ENCODE measurements around the gene EMD.

The EMD gene

GRCh38 chrX:154357205-154357604, 21.9 kb upstream of the EMD start:
- peak overlapping the region; percentile 43 for H3K27ac ChIP-seq (ENCODE audit: low read depth, low read length)
- H3K27me3 ChIP-seq (ENCODE audit: control insufficient read depth in 1 of 2, insufficient read depth in 2 of 2, low read length in 2 of 2) = no peaks in the 10 kb centered on the region
- H3K36me3 ChIP-seq (ENCODE audit: insufficient read depth, low read length) = peaks cover 96% of the 10 kb centered on the region
- peaks cover 6% of the 10 kb centered on the region for H3K4me1 ChIP-seq (ENCODE audit: insufficient read depth, low read length)
- H3K9me3 ChIP-seq (ENCODE audit: low read length) = no peaks in the 10 kb centered on the region
- no peak overlapping the region for H3K4me3 ChIP-seq (ENCODE audit: low read depth in 1 of 2, low read length in 2 of 2)
- no peak overlapping the region for H3K9ac ChIP-seq (ENCODE audit: low read length)

DNA sequence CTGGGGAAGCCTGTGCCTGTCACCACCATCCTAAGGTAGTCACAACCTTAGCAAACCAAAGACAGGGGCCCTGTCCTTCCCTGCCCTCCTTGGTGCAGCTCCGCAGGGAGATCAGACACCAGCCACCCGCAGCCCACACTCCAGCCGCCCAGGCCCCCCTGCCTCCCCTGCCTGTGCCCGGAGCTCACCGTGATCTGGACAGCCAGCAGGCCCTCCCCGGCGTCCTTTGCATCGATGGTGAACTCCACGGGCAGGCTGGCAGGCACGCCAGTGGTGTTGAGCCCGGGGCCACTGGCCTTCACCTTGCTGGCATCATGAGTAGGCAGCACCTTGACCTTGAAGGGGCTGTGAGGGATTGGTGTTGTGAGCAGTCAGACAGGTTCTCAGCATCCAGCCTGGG, 21.1 kb upstream of the EMD start:
- H3K27ac ChIP-seq (ENCODE audit: low read depth, low read length) = peak overlapping the region; percentile 30
- H3K4me1 ChIP-seq (ENCODE audit: insufficient read depth, low read length) = peaks cover 6% of the 10 kb centered on the region
- no peak overlapping the region for H3K4me3 ChIP-seq (ENCODE audit: low read depth in 1 of 2, low read length in 2 of 2)
- no peaks in the 10 kb centered on the region for H3K9me3 ChIP-seq (ENCODE audit: low read length)
- peaks cover 96% of the 10 kb centered on the region for H3K36me3 ChIP-seq (ENCODE audit: insufficient read depth, low read length)
- H3K27me3 ChIP-seq (ENCODE audit: control insufficient read depth in 1 of 2, insufficient read depth in 2 of 2, low read length in 2 of 2) = no peaks in the 10 kb centered on the region
- no peak overlapping the region for H3K9ac ChIP-seq (ENCODE audit: low read length)

DNA sequence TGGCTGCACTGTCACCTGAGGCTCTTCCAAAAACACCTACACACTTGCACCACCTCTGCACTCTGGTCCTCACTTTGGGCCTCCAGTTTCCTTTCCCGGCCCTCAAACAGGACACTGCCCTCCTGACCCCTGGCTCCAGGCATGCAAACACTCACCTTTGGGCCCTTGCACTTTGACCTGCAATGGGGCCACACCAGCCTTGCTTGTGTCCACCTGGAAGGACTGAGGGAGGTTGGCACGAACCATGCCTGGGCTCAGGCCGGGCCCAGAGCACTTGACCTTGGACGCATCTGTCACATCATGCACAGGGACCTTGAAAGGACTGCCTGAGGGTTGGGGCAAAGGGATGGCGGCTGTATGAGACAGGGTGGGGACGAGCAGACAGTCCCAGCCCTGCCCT, 20.3 kb upstream of the EMD start:
- Histone ChIP-seq H3K36me3 (ENCODE audit: insufficient read depth, low read length) (peaks cover 92% of the 10 kb centered on the region), H3K4me1 (ENCODE audit: insufficient read depth, low read length) (peaks cover 6% of the 10 kb centered on the region), H3K27ac (ENCODE audit: low read depth, low read length) (peak overlapping the region; percentile 30)

DNA sequence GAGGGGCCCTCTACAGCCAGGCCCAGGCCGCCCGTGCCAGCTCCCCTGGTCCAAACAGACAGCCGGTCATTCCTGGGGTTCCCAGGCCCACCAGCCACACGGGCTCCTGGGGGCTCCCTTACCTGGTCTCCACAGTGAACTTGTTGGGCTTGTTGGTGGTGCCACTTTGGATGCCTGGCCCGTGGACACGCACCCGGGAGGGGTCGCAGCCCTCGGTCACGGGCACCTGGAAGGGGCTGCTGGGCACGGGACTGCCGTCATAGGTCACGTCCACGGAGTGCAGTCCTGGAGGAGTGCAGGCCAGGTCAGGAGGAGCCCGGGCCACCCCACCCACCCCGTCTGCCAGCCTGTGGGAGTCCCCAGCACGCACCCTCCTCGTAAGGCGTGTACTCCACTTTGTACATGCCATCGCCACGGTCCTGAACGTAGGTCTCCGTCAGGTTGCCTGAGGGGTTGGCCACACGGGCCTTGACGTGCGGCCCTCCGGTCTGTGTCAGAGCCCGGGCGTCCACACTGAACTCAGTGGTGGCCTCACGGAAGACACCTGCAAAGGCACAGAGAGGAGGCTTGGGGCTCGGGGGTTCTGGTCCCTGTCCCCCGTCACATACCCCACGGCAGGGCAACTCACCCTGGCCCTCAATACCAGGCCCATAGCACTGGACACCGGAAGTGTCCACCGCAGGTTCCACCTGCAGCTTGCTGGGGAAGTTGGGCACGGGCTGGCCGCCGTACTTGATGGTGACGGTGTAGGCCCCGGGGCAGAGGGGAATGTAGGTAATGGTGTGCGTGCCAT, 19.5 kb upstream of the EMD start:
- H3K27ac ChIP-seq (ENCODE audit: low read depth, low read length) = peak overlapping the region; percentile 19
- H3K4me3 ChIP-seq (ENCODE audit: low read depth in 1 of 2, low read length in 2 of 2) = no peak overlapping the region
- no peaks in the 10 kb centered on the region for H3K27me3 ChIP-seq (ENCODE audit: control insufficient read depth in 1 of 2, insufficient read depth in 2 of 2, low read length in 2 of 2)
- no peaks in the 10 kb centered on the region for H3K9me3 ChIP-seq (ENCODE audit: low read length)
- peaks cover 6% of the 10 kb centered on the region for H3K4me1 ChIP-seq (ENCODE audit: insufficient read depth, low read length)
- H3K9ac ChIP-seq (ENCODE audit: low read length) = no peak overlapping the region
- peaks cover 89% of the 10 kb centered on the region for H3K36me3 ChIP-seq (ENCODE audit: insufficient read depth, low read length)

More for the DNA sequence above, 20.3 kb upstream of the EMD start:
- Histone ChIP-seq H3K27me3 (ENCODE audit: control insufficient read depth in 1 of 2, insufficient read depth in 2 of 2, low read length in 2 of 2) (no peaks in the 10 kb centered on the region), H3K9me3 (ENCODE audit: low read length) (no peaks in the 10 kb centered on the region), H3K9ac (ENCODE audit: low read length) (no peak overlapping the region), H3K4me3 (ENCODE audit: low read depth in 1 of 2, low read length in 2 of 2) (peak overlapping the region in 1 of 2 donors; percentile 38)

- Histone ChIP-seq H3K4me3 (ENCODE audit: low read depth in 1 of 2, low read length in 2 of 2) (no peak overlapping the region), H3K9me3 (ENCODE audit: low read length) (no peaks in the 10 kb centered on the region), H3K4me1 (ENCODE audit: insufficient read depth, low read length) (peaks cover 6% of the 10 kb centered on the region), H3K27me3 (ENCODE audit: control insufficient read depth in 1 of 2, insufficient read depth in 2 of 2, low read length in 2 of 2) (no peaks in the 10 kb centered on the region), H3K27ac (ENCODE audit: low read depth, low read length) (peak overlapping the region; percentile 22), H3K36me3 (ENCODE audit: insufficient read depth, low read length) (peaks cover 89% of the 10 kb centered on the region), H3K9ac (ENCODE audit: low read length) (no peak overlapping the region)
Observed at GRCh38 chrX:154360155-154360713, 18.9 kb upstream of the EMD start.

GRCh38 chrX:154362085-154362742, 16.9 kb upstream of the EMD start:
- Histone ChIP-seq H3K4me1 (ENCODE audit: insufficient read depth, low read length) (peaks cover 24% of the 10 kb centered on the region), H3K27ac (ENCODE audit: low read depth, low read length) (peak overlapping the region; percentile 12), H3K27me3 (ENCODE audit: control insufficient read depth in 1 of 2, insufficient read depth in 2 of 2, low read length in 2 of 2) (no peaks in the 10 kb centered on the region), H3K4me3 (ENCODE audit: low read depth in 1 of 2, low read length in 2 of 2) (no peak overlapping the region), H3K9me3 (ENCODE audit: low read length) (no peaks in the 10 kb centered on the region), H3K36me3 (ENCODE audit: insufficient read depth, low read length) (peaks cover 89% of the 10 kb centered on the region), H3K9ac (ENCODE audit: low read length) (no peak overlapping the region)

DNA sequence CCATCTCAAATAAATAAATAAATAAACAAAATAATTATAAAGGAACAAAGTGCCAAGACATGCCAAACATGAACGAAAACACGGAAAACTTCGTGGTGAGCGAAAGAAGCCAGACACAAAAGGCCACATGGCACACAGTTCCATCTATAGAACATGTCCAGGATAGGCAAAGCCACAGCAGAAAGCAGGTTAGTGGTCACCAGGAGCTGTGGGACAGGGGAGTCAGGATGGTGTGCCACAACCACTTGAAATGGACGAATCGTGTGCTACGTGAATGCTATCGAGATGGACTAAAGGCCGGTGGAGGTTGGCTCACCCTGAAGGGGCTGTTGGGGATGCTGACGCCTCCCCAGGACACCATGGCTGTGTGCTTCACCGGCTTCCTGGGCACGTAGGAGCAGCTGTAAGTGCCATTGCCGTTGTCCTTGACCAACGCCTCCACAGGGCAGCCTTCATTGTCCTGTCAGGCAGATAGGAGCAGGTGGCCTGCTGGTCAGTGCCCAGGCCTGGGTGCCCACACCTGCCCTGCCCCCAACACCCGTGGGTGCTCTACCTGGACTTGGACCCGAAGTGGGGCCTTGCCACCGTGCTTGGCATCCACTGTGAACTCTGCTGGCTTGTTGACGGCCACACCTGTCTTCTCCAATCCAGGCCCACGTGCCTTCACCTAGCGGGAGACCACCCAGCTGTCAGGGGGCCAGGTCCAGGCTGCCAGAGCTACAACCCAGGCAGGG, 15.2 kb upstream of the EMD start:
- Histone ChIP-seq H3K36me3 (ENCODE audit: insufficient read depth, low read length) (peaks cover 84% of the 10 kb centered on the region), H3K27me3 (ENCODE audit: control insufficient read depth in 1 of 2, insufficient read depth in 2 of 2, low read length in 2 of 2) (no peaks in the 10 kb centered on the region), H3K9ac (ENCODE audit: low read length) (no peak overlapping the region), H3K9me3 (ENCODE audit: low read length) (no peaks in the 10 kb centered on the region), H3K4me1 (ENCODE audit: insufficient read depth, low read length) (peaks cover 31% of the 10 kb centered on the region), H3K27ac (ENCODE audit: low read depth, low read length) (peak overlapping the region; percentile 64), H3K4me3 (ENCODE audit: low read depth in 1 of 2, low read length in 2 of 2) (no peak overlapping the region)

DNA sequence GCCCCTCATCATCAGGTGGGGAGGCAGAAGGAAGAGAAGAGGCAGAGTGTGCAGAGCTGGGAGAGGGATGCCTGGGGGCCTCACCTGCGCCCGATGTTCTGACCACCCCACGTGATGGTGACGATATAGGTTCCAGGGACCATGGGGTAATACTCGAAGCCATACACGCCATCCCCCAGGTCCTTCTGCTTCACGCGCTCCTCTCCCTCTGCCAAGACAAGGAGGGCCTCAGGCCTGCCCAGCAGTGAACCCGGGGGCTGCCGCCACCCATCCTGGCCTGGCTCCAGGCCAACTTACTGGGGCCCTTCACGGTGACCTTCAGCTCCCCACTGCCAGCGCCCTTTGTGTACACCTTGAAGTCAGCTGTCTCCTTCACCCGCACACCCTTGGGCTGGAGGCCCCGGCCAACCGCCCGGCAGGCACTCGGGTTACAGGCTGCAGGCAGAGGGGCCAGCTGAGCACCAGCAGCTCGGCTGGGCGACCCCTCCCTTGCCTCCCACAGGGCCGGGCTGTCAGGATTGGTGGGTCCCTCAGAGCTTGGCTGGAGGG, 14.0 kb upstream of the EMD start:
- Histone ChIP-seq H3K4me3 (ENCODE audit: low read depth in 1 of 2, low read length in 2 of 2) (no peak overlapping the region), H3K27ac (ENCODE audit: low read depth, low read length) (peak overlapping the region; percentile 64), H3K36me3 (ENCODE audit: insufficient read depth, low read length) (peaks cover 75% of the 10 kb centered on the region), H3K9me3 (ENCODE audit: low read length) (no peaks in the 10 kb centered on the region), H3K27me3 (ENCODE audit: control insufficient read depth in 1 of 2, insufficient read depth in 2 of 2, low read length in 2 of 2) (no peaks in the 10 kb centered on the region), H3K9ac (ENCODE audit: low read length) (no peak overlapping the region), H3K4me1 (ENCODE audit: insufficient read depth, low read length) (peaks cover 31% of the 10 kb centered on the region)

DNA sequence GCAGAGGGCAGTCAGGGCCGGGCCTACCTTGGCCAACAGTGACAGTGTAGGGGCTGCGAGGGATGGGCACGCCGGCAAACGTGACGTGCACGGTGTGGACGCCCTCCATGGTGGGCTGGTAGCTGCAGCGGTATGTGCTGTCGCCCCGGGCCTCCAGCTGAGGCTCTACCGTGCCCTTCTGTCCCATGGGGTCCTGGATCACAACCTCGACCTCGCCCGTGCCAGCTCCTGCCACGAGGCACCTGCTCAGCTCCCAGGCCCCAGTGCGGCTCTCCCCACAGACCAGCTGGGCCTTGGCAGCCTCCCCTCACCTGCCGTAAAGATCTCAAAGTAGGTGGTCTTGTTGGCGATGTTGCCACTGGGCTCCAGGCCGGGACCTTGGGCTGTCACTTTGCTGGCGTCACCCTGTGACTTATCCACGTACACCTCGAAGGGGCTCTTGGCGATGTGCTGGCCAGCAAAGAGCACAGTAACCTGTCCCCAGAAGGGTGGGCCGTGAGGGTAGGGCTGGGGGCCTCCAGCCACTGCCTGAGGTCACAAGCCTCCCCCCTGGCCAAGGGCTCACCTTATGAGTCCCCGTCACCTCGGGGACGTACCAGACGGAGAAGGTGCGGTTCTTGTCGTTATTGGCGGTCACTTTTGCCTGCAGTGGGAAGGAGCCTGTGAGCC, 13.0 kb upstream of the EMD start:
- H3K4me3 ChIP-seq (ENCODE audit: low read depth in 1 of 2, low read length in 2 of 2) = peak overlapping the region in 1 of 2 donors; percentile 63
- peak overlapping the region; percentile 85 for H3K9ac ChIP-seq (ENCODE audit: low read length)
- H3K9me3 ChIP-seq (ENCODE audit: low read length) = no peaks in the 10 kb centered on the region
- H3K27me3 ChIP-seq (ENCODE audit: control insufficient read depth in 1 of 2, insufficient read depth in 2 of 2, low read length in 2 of 2) = no peaks in the 10 kb centered on the region
- peaks cover 69% of the 10 kb centered on the region for H3K36me3 ChIP-seq (ENCODE audit: insufficient read depth, low read length)
- H3K27ac ChIP-seq (ENCODE audit: low read depth, low read length) = peak overlapping the region; percentile 84
- peaks cover 31% of the 10 kb centered on the region for H3K4me1 ChIP-seq (ENCODE audit: insufficient read depth, low read length)

DNA sequence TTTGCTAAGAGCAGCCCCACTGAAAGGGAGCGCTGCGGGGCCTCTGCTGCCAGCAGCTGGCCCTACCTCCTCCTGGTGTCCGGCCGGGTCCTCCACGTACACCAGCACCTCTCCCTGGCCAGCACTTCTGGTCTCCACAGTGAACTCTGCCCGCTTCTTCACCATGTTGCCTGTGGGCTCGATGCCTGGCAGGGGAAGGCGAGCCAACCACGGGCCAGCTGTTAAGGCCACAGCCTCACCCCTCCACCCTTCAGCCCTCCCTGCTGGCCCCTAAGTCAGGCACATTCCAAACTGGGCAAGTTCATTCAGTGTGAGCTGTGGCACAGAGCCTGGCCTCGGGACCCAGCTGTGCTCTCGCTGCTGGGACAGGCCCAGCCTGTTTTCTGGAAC, 12.4 kb upstream of the EMD start:
- peak overlapping the region in 1 of 2 donors; percentile 63 for H3K4me3 ChIP-seq (ENCODE audit: low read depth in 1 of 2, low read length in 2 of 2)

More for the DNA sequence above, 12.4 kb upstream of the EMD start:
- peak overlapping the region; percentile 84 for H3K27ac ChIP-seq (ENCODE audit: low read depth, low read length)
- peak overlapping the region; percentile 85 for H3K9ac ChIP-seq (ENCODE audit: low read length)
- peaks cover 64% of the 10 kb centered on the region for H3K36me3 ChIP-seq (ENCODE audit: insufficient read depth, low read length)
- H3K4me1 ChIP-seq (ENCODE audit: insufficient read depth, low read length) = peaks cover 31% of the 10 kb centered on the region
- H3K27me3 ChIP-seq (ENCODE audit: control insufficient read depth in 1 of 2, insufficient read depth in 2 of 2, low read length in 2 of 2) = no peaks in the 10 kb centered on the region
- no peaks in the 10 kb centered on the region for H3K9me3 ChIP-seq (ENCODE audit: low read length)
